HG02610 (cell line): ENCODE measurements around the gene LGALS9B.
"Not testable (repeated sequence)": the region's sequence is repeated elsewhere in the genome, so short reads cannot be mapped to it uniquely, and the experiment has no call there.

ENCODE experiments used
- ATAC-seq: cut with Tn5 transposase; IDR thresholded peaks from one replicate; pipeline ENCODE4 v1.9.1; 2021; ENCODE audit warnings: mild to moderate bottlenecking, moderate library complexity; ENCODE audit not compliant: unreplicated experiment

The LGALS9B gene

DNA sequence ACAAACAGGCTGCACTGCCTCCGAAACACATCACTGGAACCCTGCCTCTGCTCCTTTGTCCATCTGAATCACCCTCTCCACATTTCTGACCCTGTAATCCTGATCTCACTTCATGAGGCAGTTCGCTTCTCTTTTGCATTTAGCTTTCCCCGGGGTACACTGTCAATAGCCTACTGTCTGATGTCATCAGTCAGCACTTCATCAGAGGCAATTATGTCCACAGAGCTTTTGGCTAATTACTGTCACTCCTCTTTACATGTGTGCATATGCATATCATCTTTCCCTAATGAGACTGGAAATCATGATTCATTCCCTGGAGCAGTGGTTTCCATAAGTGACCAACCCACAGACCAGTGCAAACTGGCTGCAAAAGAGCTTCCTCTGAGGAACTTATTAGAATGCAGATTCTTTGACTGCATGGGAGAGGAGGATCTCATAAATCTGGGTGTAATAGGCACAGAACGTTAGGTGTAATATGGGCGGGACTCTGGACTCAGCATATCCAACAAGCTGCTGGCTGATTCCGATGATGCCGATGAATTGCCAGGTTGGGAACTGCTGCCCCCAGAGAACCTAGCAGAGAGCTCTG lies 49.8 kb downstream of the LGALS9B start:
- not testable (repeated sequence) for ATAC-seq

DNA sequence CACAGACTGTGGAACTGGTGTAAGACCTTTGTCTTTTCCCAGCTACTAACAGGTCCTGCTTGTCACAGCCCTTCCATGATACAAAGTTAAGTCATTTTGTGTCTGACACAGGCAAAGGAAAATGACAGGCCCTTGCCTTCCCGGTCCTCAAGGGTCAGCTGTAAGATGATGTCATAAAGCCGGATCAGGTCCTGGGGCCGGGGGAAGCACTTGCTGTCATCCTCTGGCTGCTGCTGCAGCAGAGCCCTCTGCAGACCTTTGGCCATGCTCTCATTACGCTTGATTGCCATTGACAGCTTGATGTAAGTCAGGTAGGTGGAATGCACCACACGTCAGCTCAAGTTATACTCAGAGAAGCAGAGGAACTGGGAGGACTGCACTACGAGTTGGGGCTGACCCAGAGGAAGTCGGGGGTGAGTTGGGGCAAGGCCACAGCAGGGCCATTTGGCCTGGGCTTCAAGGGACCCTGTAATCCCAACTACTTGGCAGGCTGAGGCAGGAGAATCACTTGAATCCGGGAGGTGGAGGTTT lies 50.9 kb downstream of the LGALS9B start:
- ATAC-seq = not testable (repeated sequence)

DNA sequence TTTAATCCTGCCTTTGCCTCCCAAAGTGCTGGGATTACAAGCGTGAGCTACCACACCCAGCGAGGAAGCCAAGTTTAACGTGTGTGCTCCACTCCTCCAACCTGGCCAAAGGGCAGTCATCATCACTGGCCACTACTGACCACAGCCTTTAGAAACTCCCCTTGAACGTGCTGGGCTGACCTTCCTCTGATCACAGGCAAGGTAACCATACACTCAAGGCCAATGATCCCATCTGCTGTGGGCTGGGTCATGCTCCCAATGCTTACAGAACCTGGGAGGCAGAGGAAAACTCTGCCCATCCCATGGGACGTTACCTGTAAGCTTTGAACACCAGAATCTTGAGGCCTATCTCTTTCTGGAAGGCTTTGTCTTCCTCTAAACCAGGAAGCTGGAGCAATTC lies 51.9 kb downstream of the LGALS9B start:
- ATAC-seq = not testable (repeated sequence)

DNA sequence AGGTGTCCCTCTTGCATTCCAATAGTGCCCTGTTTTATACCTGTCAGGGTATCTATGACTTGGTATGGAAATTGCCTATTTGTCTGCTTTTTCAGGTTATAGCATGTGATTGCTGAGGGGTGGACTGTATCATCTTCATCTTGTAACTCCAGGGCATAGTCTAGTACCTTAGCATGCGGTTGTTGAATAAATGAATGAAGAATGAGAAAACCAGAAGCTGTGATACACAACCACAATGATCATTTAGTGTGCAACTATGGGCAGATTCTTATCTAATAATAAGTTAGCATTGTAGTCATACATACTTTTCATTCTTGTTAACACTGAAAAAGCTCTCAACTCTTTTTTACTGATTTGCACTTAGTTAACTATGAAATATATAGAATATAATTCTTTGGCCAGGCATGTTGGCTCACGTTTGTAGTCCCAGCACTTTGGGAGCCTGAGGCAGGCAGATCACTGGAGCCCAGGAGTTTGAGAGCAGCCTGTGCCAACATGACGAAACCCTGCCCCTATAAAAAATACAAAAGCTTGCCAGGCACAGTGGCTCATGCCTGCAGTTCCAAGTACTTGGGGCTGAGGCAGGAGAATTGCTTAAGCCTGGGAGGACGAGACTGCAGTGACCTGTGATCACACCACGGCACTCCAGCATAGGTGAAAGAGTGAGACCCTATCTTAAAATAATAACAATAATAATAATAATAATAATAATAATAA lies 65.9 kb downstream of the LGALS9B start:
- ATAC-seq = not testable (repeated sequence)

DNA sequence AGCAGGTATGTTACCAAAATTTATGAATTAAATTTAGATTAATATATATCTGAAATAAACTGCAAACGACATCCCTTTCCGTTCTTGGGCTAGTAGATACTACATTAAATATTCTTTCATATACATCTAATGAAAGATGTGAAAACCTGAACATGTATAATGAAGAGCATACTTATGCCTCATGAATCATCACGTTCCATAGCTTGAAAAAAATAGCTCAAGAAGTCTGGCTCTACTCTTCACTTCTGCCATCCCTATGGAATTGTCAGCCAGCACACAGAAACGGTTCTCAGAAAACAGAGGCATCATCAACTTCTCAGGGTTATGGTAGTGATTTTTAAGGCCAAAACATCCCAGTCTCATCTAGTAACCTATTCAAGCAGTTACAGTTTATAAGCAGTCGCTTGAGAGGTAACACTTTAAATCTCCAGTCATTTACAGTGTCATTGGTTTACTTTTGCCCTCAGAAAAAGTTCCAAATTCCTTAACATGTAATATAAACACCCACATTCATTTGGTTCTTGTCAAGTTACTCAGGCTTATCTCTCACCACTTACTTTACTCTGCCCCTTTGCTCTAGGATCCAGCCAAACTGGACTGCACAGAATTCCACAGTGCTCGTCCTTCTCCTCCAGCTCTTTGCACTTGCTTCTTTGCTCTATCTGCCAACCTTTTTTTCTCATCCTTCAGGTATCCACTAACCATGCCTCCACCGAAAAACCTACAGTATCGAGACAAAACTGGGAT lies 66.6 kb downstream of the LGALS9B start:
- not testable (repeated sequence) for ATAC-seq
